HepG2 (cell line): Measurements from ENCODE around the gene THBS1. TPM values are rescaled to one million over a fixed set of nuclear protein-coding genes. Genes with fewer than 3 reads are reported as not detected.

Experiments
- ADNP ChIP-seq: sonication (generic); formaldehyde crosslinking; IDR thresholded peaks from 2 replicates; pipeline ENCODE4 v1.4.0; 2020; ENCODE audit warnings: missing genetic modification reagents
- ISX ChIP-seq: sonication (generic); formaldehyde crosslinking; conservative IDR thresholded peaks from 2 replicates; pipeline ENCODE4 v1.5.0; 2020; ENCODE audit warnings: missing genetic modification reagents
- MEF2D ChIP-seq: sonication (generic); formaldehyde crosslinking; IDR thresholded peaks from 2 replicates; pipeline ENCODE4 v1.5.1; 2020; ENCODE audit warnings: mild to moderate bottlenecking, missing genetic modification reagents
- ZMYM2 ChIP-seq: sonication (generic); formaldehyde crosslinking; IDR thresholded peaks from 2 replicates; pipeline ENCODE4 v1.8.0; 2022; ENCODE audit warnings: mild to moderate bottlenecking, missing genetic modification reagents
- ZNF17 ChIP-seq: sonication (generic); formaldehyde crosslinking; IDR thresholded peaks from 2 replicates; pipeline ENCODE4 v1.5.0; 2020; ENCODE audit warnings: mild to moderate bottlenecking, missing genetic modification reagents
- ZNF30 ChIP-seq: sonication (generic); formaldehyde crosslinking; IDR thresholded peaks from 2 replicates; pipeline ENCODE4 v1.5.0; 2020; ENCODE audit warnings: mild to moderate bottlenecking, missing genetic modification reagents
- polyA plus RNA-seq, 8 experiments: library from polyadenylated mRNA; depleted of rRNA in 3 of 8; stranded (reverse) in 7 of 8; unstranded in 1 of 8; fragments of >200 nt; fragmentation: Illumina TruSeq in 4 of 8; extraction: Trizol in 4 of 8; gene quantifications; 2 replicates each; pipeline versions ENCODE4 v1.2.1 to v1.2.3, GENCODE V29; 2011 to 2016; ENCODE audit warnings: low read depth in 4 of 8, missing spikeins in 1 of 8, mixed read lengths in 1 of 8; ENCODE audit not compliant: insufficient read depth in 1 of 8
- total RNA-seq, 5 experiments: library from RNA; depleted of rRNA; stranded (reverse); fragments of >200 nt; fragmentation: Illumina TruSeq; extraction: Trizol; gene quantifications; 2 replicates each; pipeline ENCODE4 v1.2.3, GENCODE V29; 2016; ENCODE audit warnings: low read depth in 1 of 5
- TF ChIP-seq, protein P1 (sequence below): sonication (generic); formaldehyde crosslinking; IDR thresholded peaks from 2 replicates; pipeline ENCODE4 v1.5.0; 2020; ENCODE audit warnings: mild to moderate bottlenecking, missing genetic modification reagents, borderline replicate concordance
- TF ChIP-seq, protein P2 (sequence below): sonication (generic); formaldehyde crosslinking; conservative IDR thresholded peaks from 2 replicates; pipeline ENCODE4 v1.8.0; 2022; ENCODE audit warnings: missing genetic modification reagents
- TF ChIP-seq, protein P3 (sequence below): sonication (generic); formaldehyde crosslinking; IDR thresholded peaks from 2 replicates; pipeline ENCODE4 v1.4.0; 2020; ENCODE audit warnings: mild to moderate bottlenecking, missing genetic modification reagents

The THBS1 gene
- total and polyA plus RNA-seq, 2 of the 13 experiments (the other 11 are each of a cell fraction or from before 2014, with no cell fraction given), result 54.7 to 67.1 TPM

DNA sequence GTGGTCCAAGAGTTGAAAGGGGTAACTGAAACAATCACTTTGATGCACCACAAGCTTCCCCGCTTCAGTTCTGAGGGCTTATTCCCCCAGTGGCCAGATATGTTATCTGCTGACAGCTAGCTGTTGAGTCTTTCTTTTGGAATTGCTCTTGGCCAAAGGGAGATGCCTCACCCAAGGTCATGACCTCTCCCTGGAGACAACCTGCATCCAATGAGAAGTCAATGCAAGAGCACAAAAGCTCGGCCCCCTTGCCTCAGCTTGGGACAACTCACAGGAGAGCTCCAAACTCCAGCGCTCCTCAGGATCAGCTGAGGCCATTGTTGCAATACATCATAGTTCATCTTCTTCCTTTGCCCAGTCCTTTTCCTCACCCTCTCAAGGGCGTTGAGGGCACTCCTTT lies 31.0 kb upstream of the THBS1 start (continued):
- TF ChIP-seq, protein P1, sequence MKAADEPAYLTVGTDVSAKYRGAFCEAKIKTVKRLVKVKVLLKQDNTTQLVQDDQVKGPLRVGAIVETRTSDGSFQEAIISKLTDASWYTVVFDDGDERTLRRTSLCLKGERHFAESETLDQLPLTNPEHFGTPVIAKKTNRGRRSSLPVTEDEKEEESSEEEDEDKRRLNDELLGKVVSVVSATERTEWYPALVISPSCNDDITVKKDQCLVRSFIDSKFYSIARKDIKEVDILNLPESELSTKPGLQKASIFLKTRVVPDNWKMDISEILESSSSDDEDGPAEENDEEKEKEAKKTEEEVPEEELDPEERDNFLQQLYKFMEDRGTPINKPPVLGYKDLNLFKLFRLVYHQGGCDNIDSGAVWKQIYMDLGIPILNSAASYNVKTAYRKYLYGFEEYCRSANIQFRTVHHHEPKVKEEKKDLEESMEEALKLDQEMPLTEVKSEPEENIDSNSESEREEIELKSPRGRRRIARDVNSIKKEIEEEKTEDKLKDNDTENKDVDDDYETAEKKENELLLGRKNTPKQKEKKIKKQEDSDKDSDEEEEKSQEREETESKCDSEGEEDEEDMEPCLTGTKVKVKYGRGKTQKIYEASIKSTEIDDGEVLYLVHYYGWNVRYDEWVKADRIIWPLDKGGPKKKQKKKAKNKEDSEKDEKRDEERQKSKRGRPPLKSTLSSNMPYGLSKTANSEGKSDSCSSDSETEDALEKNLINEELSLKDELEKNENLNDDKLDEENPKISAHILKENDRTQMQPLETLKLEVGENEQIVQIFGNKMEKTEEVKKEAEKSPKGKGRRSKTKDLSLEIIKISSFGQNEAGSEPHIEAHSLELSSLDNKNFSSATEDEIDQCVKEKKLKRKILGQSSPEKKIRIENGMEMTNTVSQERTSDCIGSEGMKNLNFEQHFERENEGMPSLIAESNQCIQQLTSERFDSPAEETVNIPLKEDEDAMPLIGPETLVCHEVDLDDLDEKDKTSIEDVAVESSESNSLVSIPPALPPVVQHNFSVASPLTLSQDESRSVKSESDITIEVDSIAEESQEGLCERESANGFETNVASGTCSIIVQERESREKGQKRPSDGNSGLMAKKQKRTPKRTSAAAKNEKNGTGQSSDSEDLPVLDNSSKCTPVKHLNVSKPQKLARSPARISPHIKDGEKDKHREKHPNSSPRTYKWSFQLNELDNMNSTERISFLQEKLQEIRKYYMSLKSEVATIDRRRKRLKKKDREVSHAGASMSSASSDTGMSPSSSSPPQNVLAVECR (CRISPR knock-in tag), result no peak
- TF ChIP-seq ZNF30 (CRISPR knock-in tag), result no peak
- TF ChIP-seq, protein P2, sequence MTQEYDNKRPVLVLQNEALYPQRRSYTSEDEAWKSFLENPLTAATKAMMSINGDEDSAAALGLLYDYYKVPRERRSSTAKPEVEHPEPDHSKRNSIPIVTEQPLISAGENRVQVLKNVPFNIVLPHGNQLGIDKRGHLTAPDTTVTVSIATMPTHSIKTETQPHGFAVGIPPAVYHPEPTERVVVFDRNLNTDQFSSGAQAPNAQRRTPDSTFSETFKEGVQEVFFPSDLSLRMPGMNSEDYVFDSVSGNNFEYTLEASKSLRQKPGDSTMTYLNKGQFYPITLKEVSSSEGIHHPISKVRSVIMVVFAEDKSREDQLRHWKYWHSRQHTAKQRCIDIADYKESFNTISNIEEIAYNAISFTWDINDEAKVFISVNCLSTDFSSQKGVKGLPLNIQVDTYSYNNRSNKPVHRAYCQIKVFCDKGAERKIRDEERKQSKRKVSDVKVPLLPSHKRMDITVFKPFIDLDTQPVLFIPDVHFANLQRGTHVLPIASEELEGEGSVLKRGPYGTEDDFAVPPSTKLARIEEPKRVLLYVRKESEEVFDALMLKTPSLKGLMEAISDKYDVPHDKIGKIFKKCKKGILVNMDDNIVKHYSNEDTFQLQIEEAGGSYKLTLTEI (CRISPR knock-in tag), result no peak
- TF ChIP-seq ZNF17 (CRISPR knock-in tag), result no peak
- no peak for TF ChIP-seq ADNP (CRISPR knock-in tag)
- TF ChIP-seq ISX (CRISPR knock-in tag), result no peak
- no peak for TF ChIP-seq MEF2D (CRISPR knock-in tag)
- no peak for TF ChIP-seq ZMYM2 (CRISPR knock-in tag)
- TF ChIP-seq, protein P3, sequence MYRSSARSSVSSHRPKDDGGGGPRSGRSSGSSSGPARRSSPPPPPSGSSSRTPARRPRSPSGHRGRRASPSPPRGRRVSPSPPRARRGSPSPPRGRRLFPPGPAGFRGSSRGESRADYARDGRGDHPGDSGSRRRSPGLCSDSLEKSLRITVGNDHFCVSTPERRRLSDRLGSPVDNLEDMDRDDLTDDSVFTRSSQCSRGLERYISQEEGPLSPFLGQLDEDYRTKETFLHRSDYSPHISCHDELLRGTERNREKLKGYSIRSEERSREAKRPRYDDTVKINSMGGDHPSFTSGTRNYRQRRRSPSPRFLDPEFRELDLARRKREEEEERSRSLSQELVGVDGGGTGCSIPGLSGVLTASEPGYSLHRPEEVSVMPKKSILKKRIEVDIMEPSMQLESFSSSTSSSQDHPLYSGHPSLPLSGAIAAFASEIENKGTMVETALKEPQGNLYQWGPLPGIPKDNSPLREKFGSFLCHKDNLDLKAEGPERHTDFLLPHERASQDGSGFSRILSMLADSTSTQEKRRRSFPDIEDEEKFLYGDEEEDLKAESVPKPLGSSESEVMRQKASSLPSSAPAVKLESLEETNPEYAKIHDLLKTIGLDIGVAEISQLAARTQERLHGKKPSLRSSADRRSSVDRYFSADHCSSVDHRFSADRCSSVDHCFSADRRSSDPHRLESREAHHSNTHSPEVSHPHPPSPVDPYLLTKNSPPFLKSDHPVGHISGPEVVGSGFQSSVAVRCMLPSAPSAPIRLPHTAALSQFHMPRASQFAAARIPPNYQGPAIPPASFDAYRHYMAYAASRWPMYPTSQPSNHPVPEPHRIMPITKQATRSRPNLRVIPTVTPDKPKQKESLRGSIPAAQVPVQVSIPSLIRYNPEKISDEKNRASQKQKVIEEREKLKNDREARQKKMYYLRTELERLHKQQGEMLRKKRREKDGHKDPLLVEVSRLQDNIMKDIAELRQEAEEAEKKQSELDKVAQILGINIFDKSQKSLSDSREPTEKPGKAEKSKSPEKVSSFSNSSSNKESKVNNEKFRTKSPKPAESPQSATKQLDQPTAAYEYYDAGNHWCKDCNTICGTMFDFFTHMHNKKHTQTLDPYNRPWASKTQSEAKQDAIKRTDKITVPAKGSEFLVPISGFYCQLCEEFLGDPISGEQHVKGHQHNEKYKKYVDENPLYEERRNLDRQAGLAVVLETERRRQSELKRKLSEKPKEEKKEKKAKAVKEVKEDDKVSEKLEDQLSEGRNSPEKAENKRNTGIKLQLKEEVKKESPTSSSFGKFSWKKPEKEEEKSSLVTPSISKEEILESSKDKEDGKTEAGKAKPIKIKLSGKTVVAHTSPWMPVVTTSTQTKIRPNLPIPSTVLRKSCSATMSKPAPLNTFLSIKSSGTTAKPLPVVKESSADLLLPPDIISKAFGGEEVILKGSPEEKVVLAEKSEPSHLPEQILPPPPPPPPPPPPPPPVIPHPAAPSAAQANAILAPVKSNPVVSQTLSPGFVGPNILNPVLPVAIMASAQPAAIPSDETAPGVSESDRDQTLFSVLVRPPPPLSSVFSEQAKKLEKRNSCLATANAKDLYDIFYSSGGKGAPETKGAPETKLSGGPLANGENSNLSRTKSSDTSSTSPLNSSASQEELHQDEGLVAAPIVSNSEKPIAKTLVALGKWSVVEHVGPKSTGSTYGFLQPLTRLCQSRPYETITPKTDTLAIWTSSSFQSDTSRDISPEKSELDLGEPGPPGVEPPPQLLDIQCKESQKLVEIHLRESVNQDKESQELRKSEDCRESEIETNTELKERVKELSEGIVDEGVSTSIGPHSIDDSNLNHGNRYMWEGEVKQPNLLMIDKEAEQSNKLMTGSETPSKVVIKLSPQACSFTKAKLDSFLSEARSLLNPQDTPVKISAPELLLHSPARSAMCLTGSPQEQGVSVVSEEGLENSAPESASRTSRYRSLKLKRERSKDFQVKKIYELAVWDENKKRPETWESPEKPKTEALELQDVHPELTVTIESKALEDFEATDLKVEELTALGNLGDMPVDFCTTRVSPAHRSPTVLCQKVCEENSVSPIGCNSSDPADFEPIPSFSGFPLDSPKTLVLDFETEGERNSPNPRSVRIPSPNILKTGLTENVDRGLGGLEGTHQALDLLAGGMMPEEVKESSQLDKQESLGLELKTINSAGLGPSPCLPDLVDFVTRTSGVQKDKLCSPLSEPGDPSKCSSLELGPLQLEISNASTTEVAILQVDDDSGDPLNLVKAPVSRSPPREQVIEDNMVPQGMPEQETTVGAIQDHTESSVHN (CRISPR knock-in tag), result no peak
